Lower leg skin (tissue), 3 donors: ENCODE measurements around the gene ANKRD17.

Source experiments
- POLR2A ChIP-seq, 2 donors: fragments of 450-650 bp; IDR thresholded peaks; one replicate each; pipeline ENCODE4 v1.6.1; 2016 to 2017; ENCODE audit warnings: antibody characterized with exemption in 2 of 2, mild to moderate bottlenecking in 1 of 2, moderate library complexity in 1 of 2
- TF ChIP-seq, protein P1 (sequence below), 3 donors: fragments of 450-650 bp; IDR thresholded peaks; one replicate each; pipeline ENCODE4 v1.5.1; 2016; ENCODE audit warnings: antibody characterized with exemption in 3 of 3, mild to moderate bottlenecking in 3 of 3, moderate library complexity in 2 of 3

DNA sequence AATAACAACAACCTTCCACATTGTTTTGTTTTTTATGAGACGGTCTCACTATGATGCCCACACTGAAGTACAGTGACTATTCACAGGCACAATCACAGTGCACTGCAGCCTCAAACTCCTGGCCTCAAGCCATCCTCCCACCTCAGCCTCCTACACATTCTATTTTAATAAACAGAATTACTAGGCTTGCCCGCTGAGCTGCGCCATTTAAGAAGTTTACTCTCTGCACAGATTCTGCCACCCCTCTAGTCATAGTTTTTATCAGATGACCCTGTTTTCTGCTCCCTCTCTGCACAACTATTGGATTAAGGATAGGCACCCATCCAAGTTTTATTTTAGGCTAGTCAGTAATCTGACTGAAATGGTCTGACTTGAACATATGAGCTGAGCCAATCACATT is 177.8 kb downstream of the ANKRD17 start:
- TF ChIP-seq, protein P1, sequence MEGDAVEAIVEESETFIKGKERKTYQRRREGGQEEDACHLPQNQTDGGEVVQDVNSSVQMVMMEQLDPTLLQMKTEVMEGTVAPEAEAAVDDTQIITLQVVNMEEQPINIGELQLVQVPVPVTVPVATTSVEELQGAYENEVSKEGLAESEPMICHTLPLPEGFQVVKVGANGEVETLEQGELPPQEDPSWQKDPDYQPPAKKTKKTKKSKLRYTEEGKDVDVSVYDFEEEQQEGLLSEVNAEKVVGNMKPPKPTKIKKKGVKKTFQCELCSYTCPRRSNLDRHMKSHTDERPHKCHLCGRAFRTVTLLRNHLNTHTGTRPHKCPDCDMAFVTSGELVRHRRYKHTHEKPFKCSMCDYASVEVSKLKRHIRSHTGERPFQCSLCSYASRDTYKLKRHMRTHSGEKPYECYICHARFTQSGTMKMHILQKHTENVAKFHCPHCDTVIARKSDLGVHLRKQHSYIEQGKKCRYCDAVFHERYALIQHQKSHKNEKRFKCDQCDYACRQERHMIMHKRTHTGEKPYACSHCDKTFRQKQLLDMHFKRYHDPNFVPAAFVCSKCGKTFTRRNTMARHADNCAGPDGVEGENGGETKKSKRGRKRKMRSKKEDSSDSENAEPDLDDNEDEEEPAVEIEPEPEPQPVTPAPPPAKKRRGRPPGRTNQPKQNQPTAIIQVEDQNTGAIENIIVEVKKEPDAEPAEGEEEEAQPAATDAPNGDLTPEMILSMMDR (IDR thresholded peaks at IDR 0.05): no peak
- no peak for TF ChIP-seq POLR2A (IDR thresholded peaks at IDR 0.05)
